GM18867 (cell line): ENCODE data around the gene RAMACL.
A peak's percentile ranks its signal among the peaks of the same experiment; 100 is the strongest.
"Not testable (repeated sequence)": the region's sequence is repeated elsewhere in the genome, so short reads cannot be mapped to it uniquely, and the experiment has no call there.

Source experiments
- ATAC-seq: cut with Tn5 transposase; IDR thresholded peaks from one replicate; pipeline ENCODE4 v1.9.1; 2021; ENCODE audit warnings: mild to moderate bottlenecking, moderate library complexity; ENCODE audit not compliant: unreplicated experiment

RAMACL gene

DNA sequence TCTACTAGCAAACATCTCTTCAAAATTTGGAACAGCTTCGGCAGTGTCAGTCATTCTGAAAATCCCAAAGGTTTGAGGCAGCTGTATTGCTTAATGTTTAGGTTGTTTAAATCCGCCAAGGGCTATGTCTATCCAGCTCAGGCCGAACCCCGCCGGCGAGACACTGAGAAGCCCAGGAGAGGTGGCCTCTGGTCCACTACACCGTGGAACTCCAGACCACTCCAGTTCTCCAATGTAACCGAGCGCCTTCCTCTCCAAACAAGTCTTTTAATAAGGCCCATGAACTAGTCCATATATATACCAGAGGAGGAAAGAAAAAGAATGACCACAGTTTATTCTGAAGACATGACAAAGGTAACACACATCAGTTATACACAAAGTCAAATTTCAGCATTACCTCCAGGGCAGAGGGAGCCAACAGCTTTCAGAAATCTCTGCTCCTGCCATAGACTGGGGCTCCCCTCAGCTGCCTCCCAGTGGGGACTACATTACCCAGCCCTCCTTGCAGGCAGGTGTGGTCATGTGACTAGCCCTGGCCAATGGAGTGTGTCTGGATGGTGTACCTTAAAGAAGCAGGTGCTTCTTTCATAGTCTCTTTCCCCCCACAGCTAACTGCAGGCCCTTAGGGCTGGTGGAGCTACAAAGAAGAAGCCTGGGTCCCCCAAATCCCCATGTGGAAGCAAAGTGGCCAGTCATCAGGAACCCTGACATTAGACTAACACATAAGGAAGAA is at the start of gene RAMACL:
TSS of gene RAMACL (minus strand) at position 255 of the 733 bp plus-strand sequence. CDS start at position 54, 201 bp downstream.
- peak; percentile 81 for ATAC-seq

DNA sequence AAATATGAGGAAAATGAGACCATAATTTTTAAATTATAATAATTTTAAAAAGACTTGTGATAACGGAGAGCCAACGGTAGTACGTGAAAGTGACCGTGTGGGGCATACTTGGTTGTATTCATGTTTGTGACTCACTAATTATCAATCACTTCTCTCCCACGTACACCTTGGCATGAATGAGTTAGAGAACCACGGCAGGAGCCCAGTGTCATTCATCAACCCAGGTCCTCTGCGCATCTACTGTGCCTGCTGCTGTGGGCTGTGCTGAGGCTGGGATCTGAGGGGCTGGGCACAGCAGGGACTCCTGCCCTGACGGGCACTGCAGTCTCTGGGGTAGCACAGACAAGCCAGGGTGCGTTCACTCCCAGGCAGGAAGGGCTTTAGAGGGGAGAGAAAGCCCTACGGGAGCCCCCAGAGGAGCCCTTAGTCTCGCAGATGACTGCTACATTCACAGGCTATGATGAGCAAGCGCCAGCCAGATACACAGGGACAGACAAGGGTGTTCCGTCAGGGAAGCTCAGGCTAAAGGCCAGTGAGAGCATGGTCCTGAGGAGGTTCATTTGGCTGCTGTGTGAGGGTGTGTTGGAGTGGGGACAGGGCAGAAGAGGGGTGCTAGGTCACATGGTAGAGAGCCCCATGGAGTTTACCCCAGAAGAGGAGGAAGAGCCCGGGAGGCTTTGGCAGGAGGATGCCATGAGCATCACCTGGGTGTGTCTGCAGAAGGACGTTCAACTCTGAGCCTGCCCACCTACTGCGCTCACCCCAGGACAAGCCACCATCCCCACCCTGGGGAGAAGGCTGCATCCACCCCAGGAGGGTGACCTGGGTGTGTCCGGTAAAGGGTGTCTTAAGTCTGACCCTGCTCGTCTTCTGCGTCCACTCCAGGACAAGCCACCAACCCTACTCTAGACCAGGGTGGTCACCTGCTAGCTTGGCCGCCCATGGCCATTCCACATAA is 48.8 kb upstream of the RAMACL start:
- no peak for ATAC-seq

DNA sequence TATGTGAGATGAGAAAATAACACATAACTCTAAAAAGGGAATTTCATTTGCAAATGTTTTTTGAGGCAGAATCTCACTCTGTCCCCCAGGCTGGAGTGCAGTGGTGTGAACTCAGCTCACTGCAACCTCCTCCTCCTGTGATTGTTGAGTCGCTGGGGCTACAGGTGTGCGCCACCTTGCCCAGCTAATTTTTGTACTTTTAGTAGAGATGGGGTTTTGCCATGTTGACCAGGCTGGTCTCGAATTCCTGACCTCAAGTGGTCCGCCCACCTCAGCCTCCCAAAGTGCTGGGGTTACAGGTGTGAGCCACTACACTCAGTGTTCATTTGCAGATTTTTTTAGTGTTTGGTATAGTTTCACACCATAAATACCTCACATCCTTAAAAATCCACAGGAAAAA is 48.1 kb upstream of the RAMACL start:
- ATAC-seq: not testable (repeated sequence)

DNA sequence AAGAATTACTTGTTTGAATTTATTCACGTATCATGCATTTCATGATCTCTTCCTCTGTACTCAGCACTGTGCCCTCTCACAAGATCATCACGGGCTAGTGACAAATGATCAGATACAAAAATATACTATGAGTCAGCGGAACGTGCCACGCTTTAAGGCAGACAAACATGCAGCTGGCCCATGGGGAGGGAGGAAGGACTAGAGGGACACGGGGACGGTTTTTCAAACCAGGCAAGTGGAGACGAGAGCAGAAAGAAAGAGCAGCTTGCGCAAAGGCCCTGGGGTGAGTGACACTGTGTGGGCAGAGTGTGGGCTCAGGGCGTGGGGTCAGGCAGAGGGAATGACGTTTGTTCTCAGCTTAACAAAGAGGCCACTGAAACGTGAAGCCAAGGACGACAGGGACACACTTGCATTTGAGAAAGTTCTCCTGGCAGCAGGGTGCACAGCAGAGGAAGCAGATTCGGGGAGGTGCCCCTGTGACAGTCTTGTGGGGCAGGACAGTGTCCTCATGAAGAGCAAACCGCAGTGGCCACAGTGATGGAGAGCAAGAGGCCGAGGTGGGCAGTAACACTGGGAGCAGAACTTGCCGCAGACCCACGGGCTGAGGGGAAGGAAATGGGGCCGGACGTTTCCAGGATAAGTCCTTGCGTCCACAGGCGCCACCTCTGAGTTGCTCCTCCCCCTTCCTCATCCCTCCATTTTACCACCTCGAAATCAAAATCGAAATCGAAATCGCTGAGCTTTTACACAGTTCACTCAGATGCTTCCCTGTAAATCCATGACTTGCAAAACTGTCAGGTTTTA is 47.5 kb upstream of the RAMACL start:
- no peak for ATAC-seq

DNA sequence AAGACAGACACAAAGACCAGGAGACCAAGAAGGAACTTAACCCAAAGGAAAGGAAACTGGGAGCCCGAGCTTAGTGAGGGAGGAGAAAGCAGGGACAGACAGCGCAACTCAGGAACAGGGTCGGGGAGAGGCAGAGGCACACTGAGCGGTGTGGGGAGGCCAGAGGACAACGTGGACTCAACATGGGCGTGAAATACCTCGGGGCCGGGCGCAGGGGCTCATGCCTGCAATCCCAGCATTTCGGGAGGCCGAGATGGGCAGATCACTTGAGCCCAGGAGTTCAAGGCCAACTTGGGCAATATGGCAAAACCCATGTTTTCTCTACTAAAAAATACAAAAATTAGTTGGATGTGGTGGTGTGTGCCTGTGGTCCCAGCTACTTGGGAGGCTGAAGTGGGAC is 46.3 kb upstream of the RAMACL start:
- no peak for ATAC-seq

DNA sequence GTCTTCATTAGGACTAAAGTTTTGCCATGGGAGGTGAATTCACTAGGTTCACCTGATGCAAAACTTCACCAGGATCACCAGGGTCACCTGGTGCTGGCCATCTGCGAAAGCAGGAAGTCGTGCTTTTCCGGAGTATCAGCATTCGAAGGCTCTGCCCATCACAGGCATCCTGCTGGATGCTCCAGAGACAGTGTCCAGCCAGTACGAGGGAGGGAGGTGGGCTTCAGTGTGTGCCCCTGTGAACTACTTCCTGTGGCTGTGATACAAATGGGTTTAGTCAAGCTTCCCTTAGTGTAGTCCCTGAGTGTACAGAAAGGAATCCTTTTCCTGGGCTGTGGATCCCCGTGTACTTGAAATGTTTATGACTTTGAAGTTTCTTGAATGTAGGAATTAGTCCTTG is 44.0 kb upstream of the RAMACL start:
- ATAC-seq: no peak

DNA sequence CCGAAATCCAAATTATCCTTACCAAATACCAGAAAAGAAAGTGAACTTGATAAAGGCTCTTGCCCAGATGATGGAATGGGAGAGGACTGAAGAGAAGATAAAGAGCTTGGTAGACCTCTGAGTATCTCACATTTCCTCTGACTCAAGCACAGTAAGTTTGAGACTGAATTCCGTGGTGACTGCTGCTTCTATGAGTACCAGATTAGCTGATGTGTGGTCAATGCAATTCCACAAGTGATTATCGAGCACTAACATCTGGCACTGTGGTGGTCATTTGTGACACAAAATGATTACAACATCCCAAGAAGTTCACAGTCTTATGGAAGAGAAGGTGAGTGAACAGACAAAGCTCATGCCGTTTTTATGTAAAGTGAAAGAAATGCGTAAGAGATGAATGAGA is 43.1 kb upstream of the RAMACL start:
- no peak for ATAC-seq

DNA sequence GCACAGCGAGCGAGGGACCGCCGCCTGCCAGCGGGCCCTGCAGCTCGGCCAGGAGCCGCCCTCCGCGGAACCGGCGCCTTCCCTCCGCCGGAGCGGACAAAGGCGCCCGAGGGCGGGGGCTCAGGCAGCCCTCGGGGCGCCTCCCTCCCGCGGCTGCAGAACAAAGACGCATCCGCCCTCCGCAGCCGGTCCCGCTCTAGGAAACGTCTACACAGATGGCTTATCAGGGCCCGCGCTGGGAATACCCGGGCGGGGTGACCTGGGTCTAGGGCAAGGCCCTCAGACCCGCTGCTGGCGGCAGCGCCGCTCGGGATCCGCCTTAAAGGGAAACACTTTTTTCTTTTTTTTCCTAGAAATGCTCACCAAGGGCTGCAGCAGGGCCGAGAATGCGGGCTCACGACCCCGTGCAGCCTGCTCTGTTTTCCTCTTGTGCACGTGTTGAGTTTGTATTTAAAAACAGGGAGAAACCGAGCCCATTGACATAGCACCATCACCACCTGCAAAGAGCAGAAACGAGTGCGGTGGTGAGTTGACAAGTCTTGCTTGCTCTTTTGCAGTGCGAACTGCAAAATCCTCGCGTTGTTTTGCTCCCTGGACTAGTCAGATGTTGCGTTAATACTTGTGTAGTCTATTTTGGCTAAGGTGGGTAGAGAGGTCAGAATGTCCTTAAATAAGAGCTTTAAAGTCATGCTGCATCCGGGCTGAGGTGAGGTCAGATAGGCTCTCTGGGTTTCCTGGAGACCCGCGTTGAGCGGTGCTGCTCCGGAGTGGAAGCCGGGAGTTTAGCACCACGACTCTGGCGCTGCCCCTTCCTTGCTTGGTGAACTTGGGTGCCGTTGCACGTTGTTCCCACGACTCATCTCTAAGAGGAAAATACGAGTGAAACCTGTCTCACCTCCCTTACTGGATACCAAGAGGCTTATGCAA is 41.7 kb upstream of the RAMACL start:
- ATAC-seq: peak; percentile 28

DNA sequence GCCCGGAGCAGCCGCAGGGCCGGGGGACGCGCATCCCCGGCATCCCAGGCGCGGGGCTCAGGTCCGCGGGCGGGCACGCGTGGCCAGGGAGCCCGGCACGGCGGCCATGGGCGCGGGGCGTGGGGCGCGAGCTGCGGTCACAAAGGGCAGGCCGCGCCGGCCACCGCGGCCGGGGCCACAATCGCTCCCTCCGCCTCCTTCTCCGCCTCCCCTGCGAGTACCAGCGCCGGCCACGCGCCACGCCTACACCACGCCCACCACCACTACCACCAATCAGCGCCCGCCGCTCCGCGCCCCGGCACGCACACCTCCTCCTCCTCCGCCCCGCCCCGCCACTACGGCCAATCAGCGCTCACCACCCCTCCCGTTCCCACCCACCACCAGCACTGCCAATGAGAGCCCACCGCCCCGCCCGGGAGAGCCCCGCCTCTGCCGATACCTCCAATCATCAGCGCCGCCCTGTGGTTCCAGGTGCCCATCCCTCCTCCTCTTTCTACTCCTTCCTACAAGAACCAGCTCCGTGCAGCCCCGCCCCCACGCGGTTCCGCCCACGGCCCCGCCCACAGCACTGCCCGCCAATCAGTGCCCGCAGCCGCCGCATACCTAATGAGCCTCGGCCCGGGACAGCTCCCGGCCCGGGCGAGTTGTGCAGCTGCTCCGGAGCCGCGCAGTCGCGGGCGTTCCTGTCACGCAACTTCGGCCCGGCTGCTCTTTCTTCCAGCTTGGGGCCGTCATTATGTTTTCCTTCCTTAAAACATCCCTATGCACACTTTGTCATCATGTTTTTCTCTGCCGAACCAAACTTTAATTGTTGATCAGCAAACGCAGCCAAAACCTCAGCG is 40.8 kb upstream of the RAMACL start, which contains the start of gene RPS6KA2:
TSS of gene RPS6KA2 (minus strand) at position 219 of the 842 bp plus-strand sequence. CDS start 232 bp downstream, outside the sequence.
- peak; percentile 91 for ATAC-seq

DNA sequence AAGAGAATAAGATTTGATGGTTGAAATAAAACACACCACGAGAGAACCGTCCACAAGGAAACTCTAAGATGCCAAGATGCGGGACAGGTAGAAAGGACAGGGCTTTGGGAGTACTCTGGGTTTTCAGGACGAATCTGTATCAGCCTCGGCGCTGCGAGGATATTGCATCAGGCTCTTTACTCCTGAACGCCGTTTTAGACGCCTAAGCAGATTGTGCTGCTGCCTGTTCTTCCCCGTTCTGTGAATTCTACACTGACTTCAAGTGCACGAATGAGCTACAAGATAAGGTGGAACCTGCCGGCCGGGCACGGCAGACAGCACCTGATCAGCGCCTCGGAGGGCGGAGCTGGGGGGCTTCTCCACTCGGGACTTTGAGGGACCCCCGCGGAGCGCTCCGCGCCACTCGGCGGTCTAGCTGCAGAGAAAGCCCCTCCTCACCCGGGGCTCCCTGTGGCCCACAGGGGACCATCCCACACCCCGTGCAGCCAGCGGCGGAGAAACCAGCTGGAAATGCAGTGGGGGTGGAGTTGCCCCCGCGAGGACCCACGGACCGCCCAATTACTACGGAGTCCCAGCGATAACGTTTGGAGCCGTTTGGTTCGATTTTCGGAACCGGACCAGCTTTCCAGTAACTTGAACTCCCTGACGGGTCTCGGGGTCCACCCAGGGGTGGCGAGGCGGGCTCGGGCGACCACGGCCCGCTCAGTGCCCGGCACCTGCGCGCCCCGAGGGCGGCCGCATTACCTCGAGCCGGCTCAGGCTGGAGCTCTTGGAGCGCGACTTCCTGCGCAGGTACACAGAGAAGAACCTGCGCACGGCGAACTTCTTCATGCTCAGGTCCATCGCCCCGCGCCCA is 39.9 kb upstream of the RAMACL start:
- ATAC-seq: peak; percentile 1

DNA sequence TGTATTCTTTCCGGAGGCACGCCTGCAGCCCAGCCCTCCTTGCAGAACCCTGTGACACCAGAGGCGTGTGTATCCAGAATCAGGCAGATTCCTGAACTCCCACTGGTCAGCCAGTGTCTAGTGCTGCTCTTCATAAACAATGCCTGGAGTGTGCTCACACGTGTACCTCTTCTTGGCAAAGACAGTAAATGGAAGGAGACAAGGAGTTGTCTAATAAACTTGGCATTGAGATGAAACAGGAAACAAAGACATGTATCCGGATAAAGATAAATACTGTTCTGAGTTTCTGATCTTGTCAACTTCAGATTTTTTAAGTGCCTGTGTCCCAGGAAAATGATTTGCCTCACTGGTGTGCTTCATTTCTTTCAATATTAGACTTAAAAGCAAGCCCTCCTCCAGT is 38.9 kb upstream of the RAMACL start:
- no peak for ATAC-seq

DNA sequence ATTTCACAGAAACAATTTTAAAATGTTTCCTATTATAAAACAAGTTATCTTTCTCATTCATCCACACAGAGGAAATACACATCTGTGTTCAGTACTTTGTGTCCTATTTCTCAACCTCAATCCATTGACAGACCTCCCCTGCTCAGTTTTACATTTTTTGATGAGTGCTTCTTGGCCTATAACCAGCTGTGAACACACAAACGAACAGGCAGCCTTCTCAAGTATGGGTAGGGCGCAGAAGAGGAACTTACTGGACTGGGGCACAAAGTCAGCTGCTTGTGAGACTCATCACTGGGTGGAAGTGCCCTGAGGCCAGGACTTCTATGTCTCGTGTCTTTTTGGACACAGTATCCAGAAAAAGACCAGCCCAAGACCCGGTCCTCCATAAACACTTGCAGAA is 37.8 kb upstream of the RAMACL start:
- ATAC-seq: no peak

DNA sequence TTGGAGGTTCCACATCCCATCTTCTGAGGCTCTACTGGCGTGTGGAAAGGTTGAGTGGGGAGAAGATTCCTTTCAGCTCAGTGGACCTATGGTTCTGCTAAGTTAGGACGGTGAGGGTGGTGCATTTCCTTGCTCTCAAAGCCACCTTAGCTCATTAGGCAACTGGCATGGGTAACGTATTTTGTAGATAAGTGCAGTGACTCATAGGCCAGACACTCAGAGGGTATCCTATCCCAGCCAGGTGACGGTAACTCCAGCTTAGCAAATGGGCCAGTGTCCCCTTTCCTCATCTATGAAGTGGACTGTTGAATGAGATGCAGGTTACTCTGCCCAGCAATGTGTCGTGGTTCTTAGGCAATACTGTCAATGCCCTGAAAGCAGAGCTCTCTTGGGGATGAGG is 36.8 kb upstream of the RAMACL start:
- no peak for ATAC-seq

DNA sequence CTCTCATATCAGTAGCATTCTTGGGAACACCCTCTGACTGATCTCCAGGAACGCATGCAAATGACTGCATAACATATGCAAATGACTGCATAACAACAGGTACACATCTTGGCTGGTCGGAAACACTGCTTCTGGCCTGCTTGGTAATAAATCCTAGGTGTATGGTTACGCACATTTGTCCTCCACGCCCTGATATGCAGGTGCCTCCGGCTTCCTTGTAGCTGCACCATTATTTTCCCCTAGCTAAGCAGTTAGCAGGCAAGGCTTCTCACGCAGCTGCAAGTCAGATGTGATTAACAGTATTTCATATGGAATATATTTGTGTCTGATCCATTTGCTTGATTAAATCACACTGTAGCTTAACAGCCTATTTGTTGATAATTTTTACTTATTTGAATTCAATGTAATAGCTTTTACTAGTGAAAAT is 34.6 kb upstream of the RAMACL start:
- ATAC-seq: no peak

DNA sequence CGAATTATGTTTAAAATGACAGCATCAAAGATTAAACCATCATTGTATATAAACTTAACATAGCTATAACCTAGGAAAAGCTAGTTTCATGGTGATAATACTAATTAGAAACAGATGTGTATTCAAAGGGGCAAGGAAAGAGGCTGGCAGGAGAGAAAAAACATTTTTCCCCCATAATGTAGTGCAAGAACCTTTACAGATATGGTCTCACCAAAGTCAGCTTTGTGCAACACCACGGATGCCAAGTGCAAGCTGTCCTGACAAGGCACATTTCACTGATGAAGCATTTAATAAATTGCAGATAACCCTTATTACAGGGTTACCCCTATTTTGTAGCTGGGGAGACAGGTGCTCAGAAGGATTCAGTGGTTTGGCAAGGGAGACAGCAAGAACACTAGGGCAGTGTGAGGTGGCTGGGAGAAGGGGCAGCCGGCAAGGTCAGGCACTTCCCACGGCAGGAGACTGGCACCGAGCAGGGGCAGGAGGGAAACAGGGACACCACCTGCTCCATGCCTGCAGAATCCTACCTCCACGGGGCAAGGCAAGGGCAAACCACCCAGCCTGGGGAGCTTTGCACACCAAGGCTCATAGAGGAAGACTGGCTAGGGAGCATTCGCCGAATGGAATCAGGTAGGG is 34.1 kb upstream of the RAMACL start:
- no peak for ATAC-seq

DNA sequence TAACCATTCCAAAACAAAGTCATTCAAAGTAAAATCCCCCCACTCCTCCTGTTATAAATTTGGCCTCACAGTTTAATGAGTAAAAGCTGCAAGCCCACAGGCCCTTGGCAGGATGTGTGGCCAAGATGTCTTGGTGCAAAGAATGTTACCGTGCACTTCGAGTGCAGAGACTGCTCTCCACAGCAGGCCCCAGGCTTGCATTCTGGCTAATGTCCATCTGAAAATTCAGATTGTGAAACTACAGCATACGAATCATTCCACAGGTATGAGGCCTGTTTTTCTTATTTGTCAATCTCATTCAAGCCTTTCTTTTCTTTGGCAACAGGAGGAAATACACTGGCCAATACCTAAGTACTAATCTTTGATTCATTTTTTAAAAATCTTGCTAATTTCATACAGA is 33.4 kb upstream of the RAMACL start:
- no peak for ATAC-seq

DNA sequence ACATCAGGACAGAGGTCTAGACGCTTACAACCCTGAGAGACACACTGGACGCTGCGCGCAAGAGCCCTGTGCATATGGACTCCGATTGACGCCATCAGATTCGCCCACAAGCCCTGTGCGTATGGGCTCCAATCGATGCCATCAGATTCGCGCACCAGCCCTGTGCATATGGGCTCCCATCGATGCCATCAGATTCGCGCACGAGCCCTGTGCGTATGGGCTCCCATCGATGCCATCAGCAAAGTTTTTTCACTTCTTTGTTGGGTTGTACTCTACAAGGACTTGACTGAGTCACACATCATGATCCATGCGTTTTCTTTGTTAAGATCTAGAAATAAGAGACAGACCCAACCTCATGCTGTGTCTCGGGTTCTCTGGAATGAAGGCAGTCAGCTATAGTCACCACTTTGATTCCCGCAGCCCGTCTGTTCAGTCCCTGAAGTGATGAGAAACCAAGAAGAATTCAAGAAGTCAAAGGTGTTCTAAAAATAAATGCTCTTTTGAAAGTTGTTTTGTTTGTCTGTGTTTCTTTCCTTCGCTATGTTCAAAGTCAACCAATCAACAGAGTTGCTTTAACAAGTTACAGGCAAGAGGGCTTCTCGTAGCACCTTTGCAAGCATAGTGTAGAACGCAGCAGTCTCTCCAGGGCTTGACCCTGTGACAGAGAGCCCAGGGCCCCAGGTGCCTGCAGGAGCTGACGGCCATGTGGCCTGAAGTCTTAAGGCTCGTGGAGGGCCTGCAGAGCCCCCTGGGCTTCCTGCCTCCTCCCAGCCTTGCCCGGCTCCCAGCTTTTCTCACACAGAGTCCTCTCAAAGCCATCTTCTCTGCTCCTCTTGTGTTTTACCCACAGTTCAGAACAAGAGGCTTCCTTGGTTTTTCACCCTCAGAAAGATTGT is 32.6 kb upstream of the RAMACL start:
- no peak for ATAC-seq
